Occipital lobe (tissue), 2 donors: ENCODE data around the gene C3orf49. TPM values are rescaled to one million over a fixed set of nuclear protein-coding genes. Genes with fewer than 3 reads are reported as not detected.

Experiments used
- DNase-seq: peaks from one replicate; lab custom pipeline; 2025; lab: John Stamatoyannopoulos, UW
- total RNA-seq: library from RNA; depleted of rRNA; stranded (reverse); fragments of >200 nt; gene quantifications from one replicate; pipeline ENCODE4 v1.2.3, GENCODE V29; 2014

Gene C3orf49, protein sequence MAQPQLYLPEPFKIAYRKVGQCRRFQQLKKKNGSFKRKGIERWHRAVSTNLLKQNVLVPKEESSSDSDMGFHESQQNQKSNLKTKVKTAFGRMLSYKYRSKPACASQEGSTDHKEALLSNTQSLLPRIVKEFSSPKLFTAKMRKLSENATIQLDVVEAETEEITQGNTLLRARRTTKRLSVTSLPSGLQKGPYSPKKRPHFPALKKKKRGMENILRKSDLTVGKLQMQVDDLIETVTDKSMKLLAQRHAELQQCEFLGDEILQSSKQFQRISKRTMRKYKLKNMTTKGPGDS
- total RNA-seq: not detected

DNA sequence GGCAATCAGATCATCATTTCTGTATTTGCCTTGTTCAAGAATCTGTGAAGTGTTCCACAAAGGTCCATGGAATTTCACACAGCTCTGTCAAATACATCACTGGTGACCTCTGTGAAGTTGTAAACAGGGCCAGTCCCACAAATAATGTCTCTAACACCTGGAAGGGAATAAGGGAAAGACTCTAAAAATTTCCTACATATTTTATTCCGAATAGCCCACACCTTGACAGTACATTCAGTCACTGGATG lies at the start of gene C3orf49:
Gene C3orf49, plus strand, starts transcription at position 149 of the 248 bp plus-strand sequence. CDS start 173 bp downstream, outside the sequence.
- DNase-seq: no peak

DNA sequence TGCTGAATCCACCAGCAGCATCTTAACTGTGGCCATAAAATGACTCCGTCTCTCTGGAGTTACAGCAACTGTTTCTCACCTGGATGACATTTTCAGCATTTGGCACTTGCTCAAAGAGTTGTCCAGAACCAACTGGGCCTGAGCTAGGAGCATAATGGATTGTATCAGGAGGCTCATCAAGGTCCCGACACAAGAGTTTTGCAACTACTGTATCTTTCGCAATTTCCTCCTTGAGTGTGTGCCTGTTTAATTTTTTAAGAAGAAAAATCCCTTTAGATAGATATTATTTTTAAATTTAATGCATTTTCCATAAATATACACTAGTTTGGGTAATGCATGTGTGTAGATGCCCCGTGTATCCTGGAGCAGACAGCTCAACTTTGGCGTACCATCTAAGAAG lies 44.3 kb upstream of the C3orf49 start:
- DNase-seq: no peak

DNA sequence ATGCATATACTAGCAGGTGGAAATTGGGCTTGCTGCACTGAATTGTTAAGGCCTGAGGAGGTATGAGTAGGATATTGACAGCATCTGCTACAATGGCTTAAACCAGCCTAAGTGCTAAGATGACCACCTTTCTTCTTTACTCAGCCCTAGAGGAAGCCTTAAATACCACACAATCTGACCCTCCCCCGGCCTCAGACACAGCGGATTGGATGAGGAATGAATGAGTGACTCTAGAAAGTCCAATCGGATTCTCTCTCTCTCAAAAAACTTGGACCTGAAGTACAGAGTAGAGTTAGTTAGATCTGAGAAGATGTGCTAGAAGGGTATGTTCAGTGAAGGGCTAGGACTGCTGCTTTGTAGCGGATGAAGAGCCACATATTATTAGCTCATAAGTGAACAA lies 39.9 kb upstream of the C3orf49 start:
- DNase-seq: no peak

DNA sequence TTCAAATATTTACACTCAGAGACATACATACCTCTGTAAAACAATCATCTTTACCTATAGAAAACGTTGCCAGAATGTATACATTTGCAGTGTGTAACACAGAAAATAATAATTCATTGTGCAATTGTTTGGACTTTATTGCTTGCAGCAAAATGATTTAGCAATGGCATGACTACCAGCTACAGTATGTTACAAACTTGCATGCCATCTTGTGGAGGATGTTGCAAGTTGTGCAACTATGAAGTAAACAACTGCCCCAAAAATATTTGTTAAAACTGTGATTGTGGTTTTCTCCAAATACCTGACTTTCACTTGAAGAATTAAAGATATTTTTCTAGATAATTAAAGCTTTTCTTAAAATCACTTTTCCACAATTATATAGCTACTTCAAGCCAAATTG lies 27.1 kb upstream of the C3orf49 start:
- no peak for DNase-seq

DNA sequence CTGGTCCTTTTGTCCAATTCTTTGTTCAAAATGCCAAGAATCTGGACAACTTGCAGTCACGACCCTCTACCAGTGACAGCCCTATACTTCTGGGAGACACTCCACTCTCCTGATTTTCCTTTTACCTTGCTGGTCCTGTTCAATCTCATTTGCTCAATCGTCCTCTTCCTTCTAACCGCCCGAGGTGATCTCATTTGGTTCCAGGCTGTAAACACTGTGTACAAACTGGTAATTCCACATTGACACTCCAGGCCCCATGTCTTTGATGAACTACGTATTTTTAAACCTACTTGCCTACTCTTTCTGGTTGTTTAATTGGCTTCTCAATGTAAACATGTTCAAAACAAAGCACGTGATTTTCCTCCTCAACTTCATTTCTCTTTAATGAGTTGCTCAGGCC lies 23.7 kb upstream of the C3orf49 start:
- no peak for DNase-seq

DNA sequence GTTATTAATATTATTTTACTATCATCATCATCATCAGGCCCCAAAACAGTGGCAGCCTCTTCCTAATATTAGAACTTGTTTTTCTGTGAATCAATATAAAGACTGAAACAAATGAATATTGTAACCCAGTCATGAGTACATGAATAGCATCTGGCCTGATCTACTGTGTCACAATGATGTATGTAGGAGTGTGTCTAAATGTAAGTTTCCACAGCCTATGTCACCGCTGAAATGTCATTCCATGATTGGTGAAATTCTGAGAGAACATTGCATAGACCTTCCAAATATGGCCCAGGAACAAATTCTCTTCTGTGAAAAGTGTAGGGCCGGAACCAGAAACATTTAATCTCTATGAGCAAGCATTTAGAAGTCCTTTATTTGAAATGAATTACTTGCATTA lies 20.6 kb upstream of the C3orf49 start:
- DNase-seq: no peak

DNA sequence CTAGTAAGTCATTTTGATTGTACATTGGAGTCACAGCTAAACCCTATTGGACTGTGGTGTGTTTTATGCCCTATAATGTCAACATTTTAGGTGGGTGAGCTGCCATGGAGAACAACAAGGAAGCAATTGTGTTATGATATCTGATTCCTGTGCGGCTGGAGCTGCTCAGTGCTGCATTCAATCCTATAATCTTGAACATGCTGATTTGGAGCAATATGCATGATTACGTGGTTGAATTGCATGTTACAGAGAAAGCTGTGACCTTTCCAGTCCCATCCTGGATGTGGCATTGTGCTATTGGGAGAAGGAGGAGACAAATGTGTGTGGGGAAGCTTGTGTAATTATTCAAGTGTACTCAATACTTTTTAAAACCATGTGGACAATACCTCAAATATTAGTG lies 20.1 kb upstream of the C3orf49 start:
- DNase-seq: no peak

DNA sequence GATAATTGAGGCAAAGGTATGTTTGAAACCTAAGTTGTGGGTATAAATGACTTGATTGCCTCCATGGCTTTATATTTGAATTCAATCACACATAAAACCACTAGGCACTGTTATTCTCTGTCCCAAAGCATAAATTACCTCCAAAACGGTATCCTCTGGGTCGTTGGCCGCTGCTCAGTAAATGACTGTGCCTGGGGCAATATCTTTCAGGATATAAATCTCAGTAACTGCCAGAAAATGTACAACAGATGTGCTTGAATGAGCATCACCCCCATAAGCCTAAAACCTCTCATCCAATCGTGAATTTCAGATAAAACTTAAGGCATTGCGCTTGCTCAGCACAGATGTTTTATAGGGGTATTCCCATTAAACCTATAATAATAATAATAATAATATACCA lies 19.0 kb upstream of the C3orf49 start:
- DNase-seq: no peak

DNA sequence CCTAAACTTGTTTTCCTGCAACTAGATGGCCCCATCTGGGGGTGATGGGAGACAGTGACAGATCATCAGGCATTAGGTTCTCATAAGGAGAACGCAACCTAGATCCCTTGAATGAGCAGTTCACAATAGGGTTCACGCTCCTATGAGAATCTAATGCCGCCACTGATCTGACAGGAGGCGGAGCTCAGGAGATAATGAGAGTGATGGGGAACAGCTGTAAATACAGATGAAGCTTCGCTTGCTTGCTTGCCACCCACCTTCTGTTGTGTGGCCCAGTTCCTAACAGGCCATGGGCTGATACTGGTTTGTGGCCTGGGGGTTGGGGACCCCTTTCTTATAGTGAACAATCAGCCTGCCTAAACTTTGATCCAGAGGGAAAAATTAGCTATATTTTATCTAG lies 15.2 kb upstream of the C3orf49 start:
- DNase-seq: no peak

DNA sequence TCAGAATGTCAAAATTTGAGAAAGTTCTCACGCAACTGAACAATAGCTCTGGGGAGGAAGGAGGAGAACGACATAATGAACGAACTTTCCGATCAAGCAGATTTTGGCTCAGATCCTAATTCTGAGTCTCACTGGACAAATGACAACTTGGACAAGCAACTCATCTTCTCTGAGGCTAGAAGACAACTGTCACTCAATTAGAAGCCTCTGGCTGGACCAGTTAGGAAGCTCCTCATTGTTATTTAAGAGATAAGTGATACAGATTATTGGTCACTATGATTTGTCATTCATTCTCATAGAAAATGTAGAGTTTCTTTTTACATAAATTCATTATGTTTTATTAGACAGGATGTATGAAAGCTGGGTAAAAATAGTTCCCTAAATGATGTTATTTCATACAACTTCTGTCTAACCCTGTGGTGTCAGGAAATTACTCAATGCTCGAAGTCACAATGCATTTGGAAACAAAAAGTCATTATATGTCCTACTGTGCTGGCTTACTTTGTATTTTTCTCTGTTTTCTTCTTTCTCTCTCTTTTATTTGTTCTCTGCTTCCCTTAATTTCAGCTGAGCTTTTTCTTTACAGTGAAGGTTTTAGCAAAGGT lies 11.0 kb upstream of the C3orf49 start:
- no peak for DNase-seq

DNA sequence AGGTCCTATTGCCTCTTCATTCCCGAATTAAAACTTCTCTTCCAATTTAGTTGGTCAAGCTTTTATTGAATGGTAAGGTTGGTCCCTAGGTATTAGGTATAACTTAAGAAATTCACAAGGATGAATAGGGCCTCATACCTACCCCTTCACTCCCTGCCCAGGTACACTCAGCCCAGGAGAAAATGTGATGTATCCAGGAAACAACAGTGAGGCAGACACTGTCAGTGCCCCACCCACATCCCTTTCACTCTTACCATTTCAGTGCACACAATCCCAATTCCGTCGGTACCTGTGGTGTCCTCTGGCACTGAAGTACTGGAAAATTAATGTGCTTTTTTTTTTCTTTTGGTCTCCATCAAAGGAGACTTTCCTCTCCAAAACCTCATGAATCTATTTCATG lies 10.5 kb upstream of the C3orf49 start:
- no peak for DNase-seq

DNA sequence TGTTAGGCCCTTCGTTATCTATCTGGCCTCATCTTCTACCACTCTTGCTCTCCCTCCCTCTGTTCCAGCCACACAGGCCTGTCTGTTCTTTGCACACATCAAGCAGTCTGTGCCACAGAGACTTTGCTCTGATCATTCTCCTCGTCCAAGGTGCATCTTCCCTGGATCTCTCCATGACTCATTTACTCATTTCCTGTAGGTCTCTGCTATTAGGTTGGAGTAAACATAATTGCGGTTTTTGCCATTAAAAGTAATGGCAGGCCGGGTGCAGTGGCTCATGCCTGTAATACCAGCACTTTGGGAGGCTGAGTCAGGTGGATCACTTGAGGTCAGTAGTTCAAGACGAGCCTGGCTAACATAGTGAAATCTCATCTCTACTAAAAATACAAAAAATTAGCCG lies 9.5 kb upstream of the C3orf49 start:
- DNase-seq: no peak

DNA sequence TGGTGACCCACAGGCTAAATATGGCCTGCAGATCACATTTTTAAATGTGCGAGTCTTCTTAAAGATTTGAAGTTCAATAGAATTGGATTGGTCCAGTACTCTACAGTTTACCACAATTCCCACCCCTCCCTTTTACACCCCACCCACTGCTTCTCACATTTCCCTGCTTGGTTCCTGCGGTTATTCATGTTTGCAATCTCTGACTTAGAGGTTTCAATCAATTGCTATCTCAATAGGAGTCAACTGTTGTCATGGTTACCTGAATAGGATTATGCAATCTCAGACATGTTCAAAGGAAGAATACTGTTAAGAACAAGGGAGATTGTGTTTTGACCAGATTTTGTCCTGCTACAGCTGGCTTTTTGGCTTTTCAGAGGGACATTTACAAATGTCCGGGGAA lies 4.9 kb upstream of the C3orf49 start:
- no peak for DNase-seq

DNA sequence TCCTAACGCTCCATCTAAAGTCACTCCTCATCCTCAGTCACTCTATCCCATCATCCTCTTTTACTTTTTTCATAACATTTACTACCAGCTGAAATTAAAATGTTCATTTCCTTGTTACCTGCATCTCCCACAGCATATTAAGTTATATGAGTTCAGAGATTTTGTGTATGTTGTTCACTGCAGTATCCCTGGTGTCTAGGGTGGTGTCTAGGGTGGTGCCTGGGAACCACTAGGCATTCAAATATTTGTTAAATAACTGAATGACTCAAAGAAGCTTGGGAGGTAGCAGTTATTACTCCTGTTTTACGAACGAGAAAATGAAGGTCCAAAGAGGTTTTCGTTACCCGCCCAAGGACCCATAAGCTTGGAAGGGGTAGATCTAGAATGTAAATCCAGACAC lies 1.9 kb upstream of the C3orf49 start:
- DNase-seq: no peak

DNA sequence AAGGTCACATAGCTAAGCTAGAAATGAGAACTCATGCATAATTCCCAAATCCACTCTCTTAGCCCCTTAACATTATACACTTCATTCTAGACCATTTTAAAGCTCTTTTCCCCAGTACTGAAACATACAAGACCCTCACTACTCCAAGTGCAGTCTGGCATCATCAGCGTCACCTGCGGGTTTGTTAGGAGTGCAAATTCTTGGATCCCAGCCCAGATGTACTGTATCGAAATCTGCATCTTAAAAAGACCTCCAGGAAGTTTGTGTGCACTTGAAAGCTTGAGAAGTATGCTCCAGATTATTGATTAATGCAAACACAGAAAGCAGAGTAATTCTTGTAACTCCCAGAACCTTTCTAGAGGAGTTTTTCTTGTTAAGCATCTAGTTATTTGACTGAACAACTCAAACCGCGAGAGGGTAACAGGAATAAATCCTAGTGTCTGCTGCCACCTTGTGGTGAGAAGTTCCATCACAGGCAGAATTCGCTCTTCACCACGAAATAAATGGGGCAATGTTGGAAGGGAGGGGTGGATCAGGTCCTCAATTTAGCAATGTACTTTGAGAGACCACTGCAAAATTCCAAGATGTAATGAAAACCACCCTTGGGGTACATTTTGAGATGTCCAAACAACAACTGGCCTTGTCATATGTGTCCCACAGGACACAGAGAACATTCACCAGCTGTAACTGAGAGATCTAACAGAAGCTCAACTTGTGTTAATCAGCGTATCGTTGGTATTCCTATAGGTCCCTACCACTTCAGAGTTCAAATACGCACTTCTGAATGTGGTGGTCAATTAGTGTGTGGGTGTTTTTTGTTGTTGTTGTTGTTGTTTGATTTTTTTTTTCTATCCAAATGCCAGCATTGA lies 583 bp upstream of the C3orf49 start:
- peak; percentile 25 for DNase-seq

DNA sequence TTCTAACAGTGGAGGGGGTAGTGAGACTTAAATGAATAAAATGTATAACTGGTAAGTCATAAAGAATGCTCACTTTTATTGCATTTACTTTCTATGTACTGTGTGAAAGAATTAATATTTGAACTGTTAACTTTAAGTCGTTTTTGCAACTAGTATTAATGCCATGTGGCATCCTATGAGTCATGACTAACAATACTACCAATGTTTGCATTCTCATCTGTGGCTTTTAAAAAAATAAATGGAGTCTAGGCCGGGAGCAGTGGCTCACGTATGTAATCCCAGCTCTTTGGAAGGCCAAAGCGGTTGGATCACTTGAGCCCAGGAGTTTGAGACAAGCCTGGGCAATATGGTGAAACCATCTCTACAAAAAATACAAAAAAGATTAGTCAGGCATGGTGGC lies 5.2 kb downstream of the C3orf49 start:
- DNase-seq: no peak

DNA sequence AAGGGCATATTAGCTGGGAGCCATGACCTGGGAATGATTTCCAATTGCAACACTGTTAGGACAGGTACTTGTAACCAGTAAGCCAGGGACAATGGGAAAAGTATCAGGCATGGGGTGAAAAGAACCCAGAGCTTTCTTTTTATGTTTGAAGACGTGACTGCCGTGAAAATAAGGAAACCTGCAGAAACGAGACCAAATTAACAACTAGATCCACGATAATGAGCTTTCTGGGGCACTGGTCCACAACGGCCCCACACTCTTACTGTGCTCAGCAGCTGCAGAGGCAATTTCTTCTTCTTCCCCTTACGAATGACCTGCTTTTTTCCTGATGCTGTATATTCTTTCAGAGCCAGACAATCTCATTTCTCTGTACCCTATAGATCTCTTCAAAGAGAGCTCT lies 11.4 kb downstream of the C3orf49 start:
- no peak for DNase-seq

DNA sequence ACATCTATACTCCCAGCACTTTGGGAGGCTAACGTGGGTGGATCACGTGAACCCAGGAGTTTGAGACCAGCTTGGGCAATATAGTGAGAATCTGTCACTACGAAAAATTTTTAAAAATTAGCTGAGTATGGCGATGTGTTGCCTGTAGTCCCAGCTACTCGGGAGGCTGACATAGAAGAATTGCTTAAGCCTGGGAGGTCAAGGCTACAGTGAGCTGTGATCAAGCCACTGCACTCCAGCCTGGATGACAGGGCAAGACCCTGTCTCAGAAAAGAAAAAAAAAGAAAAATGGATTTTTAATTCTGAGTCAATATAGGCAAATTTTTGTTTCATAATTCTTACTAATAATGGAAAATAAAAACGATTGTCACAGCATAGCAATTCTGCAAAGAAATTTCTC lies 13.3 kb downstream of the C3orf49 start:
- DNase-seq: no peak

DNA sequence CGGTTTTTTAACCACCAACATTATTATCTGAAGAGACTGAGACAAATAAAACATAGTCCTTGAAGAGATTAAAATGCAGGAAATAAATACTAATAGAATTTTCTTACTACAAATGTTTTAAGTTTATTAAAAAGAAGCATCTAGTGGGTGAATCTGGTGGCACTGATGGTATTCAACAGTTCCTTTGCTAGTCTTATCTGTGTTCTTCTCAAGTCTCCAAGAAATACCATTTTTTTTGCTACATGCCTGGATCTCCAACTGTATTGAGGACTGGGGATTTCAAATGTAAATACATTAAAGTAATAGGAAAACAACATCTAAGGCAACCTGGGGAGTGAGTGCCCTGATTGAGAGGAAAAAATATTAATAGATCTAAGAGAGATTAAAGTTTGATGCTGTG lies 22.6 kb downstream of the C3orf49 start:
- DNase-seq: no peak

DNA sequence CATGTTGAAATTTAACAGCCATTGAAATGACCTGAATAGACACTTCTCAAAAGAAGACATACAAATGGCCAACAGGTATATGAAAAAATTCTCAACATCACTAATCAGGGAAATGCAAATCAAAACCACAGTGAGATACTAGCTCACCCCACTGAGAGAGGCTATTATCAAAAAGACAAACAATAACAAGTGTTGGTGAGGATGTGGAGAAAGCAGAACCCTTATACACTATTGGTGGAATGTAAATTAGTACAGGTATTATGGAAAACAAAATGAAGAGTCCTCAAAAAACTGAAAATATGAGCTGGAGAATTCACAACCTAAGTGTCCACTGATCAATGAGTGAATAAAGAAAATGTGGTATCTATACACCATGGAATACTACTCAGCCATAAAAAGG lies 23.0 kb downstream of the C3orf49 start:
- DNase-seq: no peak

DNA sequence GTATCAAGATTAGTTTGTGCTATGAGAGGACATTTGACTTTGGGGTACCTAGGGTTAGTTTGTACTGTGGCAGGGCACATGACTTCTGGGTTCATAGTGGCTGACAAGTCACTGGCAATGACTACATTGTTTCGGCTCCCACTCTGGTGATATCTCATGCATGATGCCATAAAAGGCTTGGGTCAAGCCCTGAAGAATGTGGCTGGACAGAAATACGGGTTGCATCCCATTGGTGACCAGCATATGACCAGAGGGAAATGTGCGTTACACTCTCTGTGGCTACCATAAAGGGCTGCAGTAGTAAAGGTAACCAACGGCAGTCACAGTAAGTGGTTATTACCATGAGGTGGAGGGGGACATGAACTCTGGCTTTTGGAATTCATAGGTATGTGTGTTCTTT lies 26.1 kb downstream of the C3orf49 start:
- DNase-seq: no peak

DNA sequence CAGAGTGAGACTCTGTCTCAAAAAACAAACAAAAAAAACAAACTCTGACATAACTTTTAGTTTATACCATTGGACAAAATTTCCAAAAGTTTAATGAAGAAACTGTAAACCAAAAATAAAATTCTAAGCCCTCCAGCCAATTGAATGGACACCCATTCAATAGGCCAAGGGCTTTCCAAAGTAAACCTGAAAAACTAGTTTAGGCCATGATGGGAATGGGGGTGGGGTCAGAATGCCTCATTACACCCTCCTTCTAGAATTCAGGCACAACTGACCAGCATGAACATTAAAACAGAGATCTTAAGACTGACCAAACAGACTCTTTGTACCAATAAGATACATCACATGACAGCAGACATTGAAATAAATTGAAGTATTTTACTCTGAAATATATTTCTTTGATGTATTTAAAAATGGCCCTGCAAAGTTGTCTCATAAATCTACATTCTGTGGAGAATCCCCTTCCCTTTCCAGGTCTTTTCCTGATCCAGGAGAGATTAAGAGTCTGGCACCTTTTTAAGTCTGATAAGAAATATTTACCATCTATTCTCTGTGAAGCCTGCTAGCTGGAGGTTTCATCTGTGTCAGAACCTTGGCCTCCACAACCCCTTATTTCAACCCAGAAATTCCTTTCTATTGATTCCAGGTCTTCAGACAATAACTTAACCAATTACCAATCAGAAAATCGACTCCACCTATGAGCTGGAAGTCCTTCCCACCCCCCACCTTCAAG lies 28.8 kb downstream of the C3orf49 start:
- DNase-seq: no peak
